A549 treated with AZD9567 at 1 μM for 4 hours (cell line): ENCODE results near the gene PCDHGA3. TPM values are rescaled to one million over a fixed set of nuclear protein-coding genes. Genes with fewer than 3 reads are reported as not detected.

Source experiments
- total RNA-seq: library from RNA; stranded (reverse); fragments of 200-300 nt; extraction: Qiagen RNA extraction; gene quantifications from 5 replicates; pipeline ENCODE4 v1.2.3, GENCODE V29; 2022; ENCODE audit not compliant: insufficient read depth

The PCDHGA3 gene
- total RNA-seq, 1 experiment from 2014 or later, result 0.02 TPM

Other genes starting within 250 kb of the PCDHGA3 start
- gene PCDHB2, start 249.2 kb upstream of the PCDHGA3 start, total RNA-seq, result 0.77 to 3.1 TPM (median 3.1 TPM) in 5 replicates
- gene PCDHB3, start 243.4 kb upstream of the PCDHGA3 start, total RNA-seq, result 0.02 to 0.05 TPM (median 0.03 TPM) in 3 of 5 replicates, not detected in the others
- 0.03 to 0.06 TPM (median 0.05 TPM) in 3 of 5 replicates, not detected in the others for gene PCDHB4, start 222.0 kb upstream of the PCDHGA3 start, total RNA-seq
- gene PCDHB5, start 208.6 kb upstream of the PCDHGA3 start, total RNA-seq, result 1.2 to 2.1 TPM (median 1.3 TPM) in 5 replicates
- 0.71 to 1.3 TPM (median 0.88 TPM) in 5 replicates for gene PCDHB6, start 193.8 kb upstream of the PCDHGA3 start, total RNA-seq
- gene PCDHB7, start 171.2 kb upstream of the PCDHGA3 start, total RNA-seq, result 0.02 TPM in 1 of 5 replicates, not detected in the others
- gene PCDHB8, start 166.0 kb upstream of the PCDHGA3 start, total RNA-seq, result 0.21 to 0.30 TPM (median 0.25 TPM) in 4 of 5 replicates, not detected in the other
- 0.02 to 0.09 TPM (median 0.06 TPM) in 4 of 5 replicates, not detected in the other for gene PCDHB16, start 161.4 kb upstream of the PCDHGA3 start, total RNA-seq
- gene PCDHB9, start 156.7 kb upstream of the PCDHGA3 start, total RNA-seq, result 0.02 to 0.20 TPM (median 0.05 TPM) in 3 of 5 replicates, not detected in the others
- gene PCDHB10, start 151.5 kb upstream of the PCDHGA3 start, total RNA-seq, result 0.04 to 0.05 TPM in 2 of 5 replicates, not detected in the others
- 0.02 to 0.06 TPM (median 0.05 TPM) in 4 of 5 replicates, not detected in the other for gene PCDHB11, start 144.2 kb upstream of the PCDHGA3 start, total RNA-seq
- gene PCDHB12, start 135.1 kb upstream of the PCDHGA3 start, total RNA-seq, result 0.06 TPM in 1 of 5 replicates, not detected in the others
- 0.05 to 0.06 TPM (median 0.06 TPM) in 4 of 5 replicates, not detected in the other for gene PCDHB13, start 129.9 kb upstream of the PCDHGA3 start, total RNA-seq
- 0.06 to 0.11 TPM (median 0.06 TPM) in 4 of 5 replicates, not detected in the other for gene PCDHB14, start 120.5 kb upstream of the PCDHGA3 start, total RNA-seq
- gene PCDHB15, start 98.4 kb upstream of the PCDHGA3 start, total RNA-seq, result 0.02 to 0.09 TPM (median 0.07 TPM) in 4 of 5 replicates, not detected in the other
- not detected in 5 replicates for gene SLC25A2, start 39.8 kb upstream of the PCDHGA3 start, total RNA-seq
- gene TAF7, start 23.0 kb upstream of the PCDHGA3 start, total RNA-seq, result 60.6 to 75.9 TPM (median 73.6 TPM) in 5 replicates
- gene PCDHGA1, start 13.3 kb upstream of the PCDHGA3 start, total RNA-seq, result 0.22 to 0.39 TPM (median 0.28 TPM) in 4 of 5 replicates, not detected in the other
- gene PCDHGA2, start 5.1 kb upstream of the PCDHGA3 start, total RNA-seq, result 0.42 to 1.1 TPM (median 0.53 TPM) in 5 replicates
- gene PCDHGB1, start 6.3 kb downstream of the PCDHGA3 start, total RNA-seq, result 1.2 to 1.7 TPM (median 1.5 TPM) in 4 of 5 replicates, not detected in the other
- 0.08 to 0.17 TPM (median 0.13 TPM) in 4 of 5 replicates, not detected in the other for gene PCDHGA4, start 11.2 kb downstream of the PCDHGA3 start, total RNA-seq
- 0.07 to 0.13 TPM (median 0.08 TPM) in 4 of 5 replicates, not detected in the other for gene PCDHGB2, start 16.2 kb downstream of the PCDHGA3 start, total RNA-seq
- 0.09 to 0.87 TPM (median 0.14 TPM) in 5 replicates for gene PCDHGA5, start 20.3 kb downstream of the PCDHGA3 start, total RNA-seq
- gene PCDHGB3, start 26.4 kb downstream of the PCDHGA3 start, total RNA-seq, result 0.14 to 0.80 TPM (median 0.26 TPM) in 5 replicates
- 0.14 to 0.20 TPM (median 0.18 TPM) in 4 of 5 replicates, not detected in the other for gene PCDHGA6, start 30.1 kb downstream of the PCDHGA3 start, total RNA-seq
- gene PCDHGA7, start 38.9 kb downstream of the PCDHGA3 start, total RNA-seq, result 0.44 to 0.91 TPM (median 0.79 TPM) in 5 replicates
- 0.66 to 0.88 TPM (median 0.85 TPM) in 5 replicates for gene PCDHGB4, start 43.9 kb downstream of the PCDHGA3 start, total RNA-seq
- 0.02 to 0.05 TPM (median 0.04 TPM) in 4 of 5 replicates, not detected in the other for gene PCDHGA8, start 48.8 kb downstream of the PCDHGA3 start, total RNA-seq
- gene PCDHGB5, start 54.1 kb downstream of the PCDHGA3 start, total RNA-seq, result 1.9 to 2.9 TPM (median 2.4 TPM) in 5 replicates
- 0.02 to 0.07 TPM (median 0.04 TPM) in 4 of 5 replicates, not detected in the other for gene PCDHGA9, start 58.9 kb downstream of the PCDHGA3 start, total RNA-seq
- gene PCDHGB6, start 64.2 kb downstream of the PCDHGA3 start, total RNA-seq, result 0.05 to 0.11 TPM (median 0.09 TPM) in 4 of 5 replicates, not detected in the other
- gene PCDHGA10, start 69.2 kb downstream of the PCDHGA3 start, total RNA-seq, result 0.05 TPM in 1 of 5 replicates, not detected in the others
- gene PCDHGB7, start 73.8 kb downstream of the PCDHGA3 start, total RNA-seq, result 0.05 to 0.70 TPM (median 0.06 TPM) in 5 replicates
- gene PCDHGA11, start 77.2 kb downstream of the PCDHGA3 start, total RNA-seq, result 0.01 to 0.03 TPM (median 0.02 TPM) in 3 of 5 replicates, not detected in the others
- gene PCDHGA12, start 86.7 kb downstream of the PCDHGA3 start, total RNA-seq, result 0.01 to 0.02 TPM (median 0.02 TPM) in 3 of 5 replicates, not detected in the others
- gene PCDHGC3, start 132.1 kb downstream of the PCDHGA3 start, total RNA-seq, result 4.8 to 6.7 TPM (median 5.3 TPM) in 5 replicates
- 0.03 to 0.06 TPM in 2 of 5 replicates, not detected in the others for gene PCDHGC4, start 141.2 kb downstream of the PCDHGA3 start, total RNA-seq
- gene PCDHGC5, start 145.3 kb downstream of the PCDHGA3 start, total RNA-seq, result 0.01 TPM in 2 of 5 replicates, not detected in the others